ENCODE measurements around the gene WDR11. TPM values are rescaled to one million over a fixed set of nuclear protein-coding genes. Genes with fewer than 3 reads are reported as not detected.

The WDR11 gene
- total and polyA plus RNA-seq, 9 of the 15 experiments (the other 6 are each of a cell fraction or from before 2014, with no cell fraction given): 12.4 to 50.7 (median 23.6) TPM

DNA sequence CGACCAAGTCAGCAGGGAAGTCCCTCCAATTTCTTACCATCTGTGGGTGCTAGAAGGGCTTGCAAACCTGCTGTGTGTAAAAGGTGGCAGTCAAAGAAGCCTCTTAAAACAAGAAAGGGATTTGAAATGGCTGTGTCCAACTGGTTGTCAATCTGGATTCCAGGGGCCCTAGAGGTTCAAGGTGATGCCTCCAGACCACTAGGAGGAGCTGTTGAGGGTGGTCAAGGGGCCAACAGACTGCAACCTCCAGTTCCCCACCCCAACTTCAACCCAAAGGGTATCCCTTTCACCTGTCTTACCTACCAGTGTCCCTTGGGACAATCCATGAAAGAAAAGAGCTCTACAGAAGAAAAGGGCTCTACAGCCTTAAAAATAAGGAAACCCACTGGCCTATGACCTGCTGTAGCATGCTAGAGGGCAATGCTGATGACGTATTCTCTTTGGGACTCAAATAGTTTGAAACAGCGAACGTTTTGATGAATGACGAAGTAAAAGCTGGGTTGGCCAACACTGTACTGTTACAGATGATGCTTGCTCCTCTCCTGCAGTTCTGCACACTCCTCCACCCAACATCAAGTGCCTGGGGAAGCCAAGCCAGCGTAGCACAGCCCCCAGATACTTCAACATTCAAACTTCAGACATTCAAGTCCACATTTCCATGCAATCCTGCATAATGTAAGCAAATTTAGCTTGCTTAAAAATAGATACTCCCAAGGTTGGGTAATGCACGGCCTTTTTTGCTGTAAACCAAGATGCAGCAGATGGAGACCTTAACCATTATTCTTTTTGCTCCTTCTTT, 45.9 kb upstream of the WDR11 start:
- no peak overlapping the region for H3K4me2 ChIP-seq (ENCODE audit: insufficient read depth, low read length)
- no peak overlapping the region for H3K27ac ChIP-seq (ENCODE audit: extremely low read depth, low read depth, low read length)
- H3K4me3 ChIP-seq: no peak overlapping the region
- ChIA-PET CTCF (ENCODE audit: low intra/inter-chr PET ratio) (no interaction called here), POLR2A (no interaction called here)
- H3K9me1 ChIP-seq (ENCODE audit: control insufficient read depth, insufficient read depth, low read length): no peaks in the 10 kb centered on the region
- 0% methylated on average over 7 of the region's 7 CpGs for WGBS (ENCODE audit: insufficient coverage, low coverage, missing lambda C conversion rate)
- TF ChIP-seq HIVEP1 (CRISPR knock-in tag; IDR thresholded peaks at IDR 0.05) (no peak), SIN3B (IDR thresholded peaks at IDR 0.05; ENCODE audit: low read depth) (no peak)
- TF ChIP-seq, protein P1, sequence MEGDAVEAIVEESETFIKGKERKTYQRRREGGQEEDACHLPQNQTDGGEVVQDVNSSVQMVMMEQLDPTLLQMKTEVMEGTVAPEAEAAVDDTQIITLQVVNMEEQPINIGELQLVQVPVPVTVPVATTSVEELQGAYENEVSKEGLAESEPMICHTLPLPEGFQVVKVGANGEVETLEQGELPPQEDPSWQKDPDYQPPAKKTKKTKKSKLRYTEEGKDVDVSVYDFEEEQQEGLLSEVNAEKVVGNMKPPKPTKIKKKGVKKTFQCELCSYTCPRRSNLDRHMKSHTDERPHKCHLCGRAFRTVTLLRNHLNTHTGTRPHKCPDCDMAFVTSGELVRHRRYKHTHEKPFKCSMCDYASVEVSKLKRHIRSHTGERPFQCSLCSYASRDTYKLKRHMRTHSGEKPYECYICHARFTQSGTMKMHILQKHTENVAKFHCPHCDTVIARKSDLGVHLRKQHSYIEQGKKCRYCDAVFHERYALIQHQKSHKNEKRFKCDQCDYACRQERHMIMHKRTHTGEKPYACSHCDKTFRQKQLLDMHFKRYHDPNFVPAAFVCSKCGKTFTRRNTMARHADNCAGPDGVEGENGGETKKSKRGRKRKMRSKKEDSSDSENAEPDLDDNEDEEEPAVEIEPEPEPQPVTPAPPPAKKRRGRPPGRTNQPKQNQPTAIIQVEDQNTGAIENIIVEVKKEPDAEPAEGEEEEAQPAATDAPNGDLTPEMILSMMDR (IDR thresholded peaks at IDR 0.05 in 2 of 3, conservative IDR thresholded peaks at IDR 0.05 in 1 of 3; ENCODE audit: insufficient read depth in 2 of 3, low read depth in 1 of 3, low read length in 3 of 3): peak in 1 of 3 experiments; percentile 11; a peak in 1 of 6 replicates
- TF ChIP-seq, protein P2, sequence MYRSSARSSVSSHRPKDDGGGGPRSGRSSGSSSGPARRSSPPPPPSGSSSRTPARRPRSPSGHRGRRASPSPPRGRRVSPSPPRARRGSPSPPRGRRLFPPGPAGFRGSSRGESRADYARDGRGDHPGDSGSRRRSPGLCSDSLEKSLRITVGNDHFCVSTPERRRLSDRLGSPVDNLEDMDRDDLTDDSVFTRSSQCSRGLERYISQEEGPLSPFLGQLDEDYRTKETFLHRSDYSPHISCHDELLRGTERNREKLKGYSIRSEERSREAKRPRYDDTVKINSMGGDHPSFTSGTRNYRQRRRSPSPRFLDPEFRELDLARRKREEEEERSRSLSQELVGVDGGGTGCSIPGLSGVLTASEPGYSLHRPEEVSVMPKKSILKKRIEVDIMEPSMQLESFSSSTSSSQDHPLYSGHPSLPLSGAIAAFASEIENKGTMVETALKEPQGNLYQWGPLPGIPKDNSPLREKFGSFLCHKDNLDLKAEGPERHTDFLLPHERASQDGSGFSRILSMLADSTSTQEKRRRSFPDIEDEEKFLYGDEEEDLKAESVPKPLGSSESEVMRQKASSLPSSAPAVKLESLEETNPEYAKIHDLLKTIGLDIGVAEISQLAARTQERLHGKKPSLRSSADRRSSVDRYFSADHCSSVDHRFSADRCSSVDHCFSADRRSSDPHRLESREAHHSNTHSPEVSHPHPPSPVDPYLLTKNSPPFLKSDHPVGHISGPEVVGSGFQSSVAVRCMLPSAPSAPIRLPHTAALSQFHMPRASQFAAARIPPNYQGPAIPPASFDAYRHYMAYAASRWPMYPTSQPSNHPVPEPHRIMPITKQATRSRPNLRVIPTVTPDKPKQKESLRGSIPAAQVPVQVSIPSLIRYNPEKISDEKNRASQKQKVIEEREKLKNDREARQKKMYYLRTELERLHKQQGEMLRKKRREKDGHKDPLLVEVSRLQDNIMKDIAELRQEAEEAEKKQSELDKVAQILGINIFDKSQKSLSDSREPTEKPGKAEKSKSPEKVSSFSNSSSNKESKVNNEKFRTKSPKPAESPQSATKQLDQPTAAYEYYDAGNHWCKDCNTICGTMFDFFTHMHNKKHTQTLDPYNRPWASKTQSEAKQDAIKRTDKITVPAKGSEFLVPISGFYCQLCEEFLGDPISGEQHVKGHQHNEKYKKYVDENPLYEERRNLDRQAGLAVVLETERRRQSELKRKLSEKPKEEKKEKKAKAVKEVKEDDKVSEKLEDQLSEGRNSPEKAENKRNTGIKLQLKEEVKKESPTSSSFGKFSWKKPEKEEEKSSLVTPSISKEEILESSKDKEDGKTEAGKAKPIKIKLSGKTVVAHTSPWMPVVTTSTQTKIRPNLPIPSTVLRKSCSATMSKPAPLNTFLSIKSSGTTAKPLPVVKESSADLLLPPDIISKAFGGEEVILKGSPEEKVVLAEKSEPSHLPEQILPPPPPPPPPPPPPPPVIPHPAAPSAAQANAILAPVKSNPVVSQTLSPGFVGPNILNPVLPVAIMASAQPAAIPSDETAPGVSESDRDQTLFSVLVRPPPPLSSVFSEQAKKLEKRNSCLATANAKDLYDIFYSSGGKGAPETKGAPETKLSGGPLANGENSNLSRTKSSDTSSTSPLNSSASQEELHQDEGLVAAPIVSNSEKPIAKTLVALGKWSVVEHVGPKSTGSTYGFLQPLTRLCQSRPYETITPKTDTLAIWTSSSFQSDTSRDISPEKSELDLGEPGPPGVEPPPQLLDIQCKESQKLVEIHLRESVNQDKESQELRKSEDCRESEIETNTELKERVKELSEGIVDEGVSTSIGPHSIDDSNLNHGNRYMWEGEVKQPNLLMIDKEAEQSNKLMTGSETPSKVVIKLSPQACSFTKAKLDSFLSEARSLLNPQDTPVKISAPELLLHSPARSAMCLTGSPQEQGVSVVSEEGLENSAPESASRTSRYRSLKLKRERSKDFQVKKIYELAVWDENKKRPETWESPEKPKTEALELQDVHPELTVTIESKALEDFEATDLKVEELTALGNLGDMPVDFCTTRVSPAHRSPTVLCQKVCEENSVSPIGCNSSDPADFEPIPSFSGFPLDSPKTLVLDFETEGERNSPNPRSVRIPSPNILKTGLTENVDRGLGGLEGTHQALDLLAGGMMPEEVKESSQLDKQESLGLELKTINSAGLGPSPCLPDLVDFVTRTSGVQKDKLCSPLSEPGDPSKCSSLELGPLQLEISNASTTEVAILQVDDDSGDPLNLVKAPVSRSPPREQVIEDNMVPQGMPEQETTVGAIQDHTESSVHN (IDR thresholded peaks at IDR 0.05; ENCODE audit: borderline replicate concordance in 1 of 2, low read depth in 1 of 2): no peak
- no peak overlapping the region for H3K9ac ChIP-seq (ENCODE audit: insufficient read depth in 1 of 2, low read depth in 2 of 2, low read length in 2 of 2)
- in situ Hi-C loops (cut with MboI) (no loop called here), intact Hi-C loops (cut with micrococcal nuclease) (no loop called here)
- BruUV-seq (replicated peaks): no TSS peak
- no peaks in the 10 kb centered on the region for H3K9me3 ChIP-seq (replicated peaks; ENCODE audit: control insufficient read depth, insufficient read depth, low read depth, low read length)
- H4K20me1 ChIP-seq (replicated peaks; ENCODE audit: control insufficient read depth, insufficient read depth, low read length): no peaks in the 10 kb centered on the region
- no peaks in the 10 kb centered on the region for H3K4me1 ChIP-seq (replicated peaks in 1 of 2; ENCODE audit: control insufficient read depth in 2 of 2, insufficient read depth in 2 of 2, low read length in 2 of 2)
- FAIRE-seq: no peak
- DNase-seq (ENCODE audit: extremely low read depth in 1 of 4, low spot score in 3 of 4): no peak
- H3K36me3 ChIP-seq (ENCODE audit: control insufficient read depth, insufficient read depth, low read length): no peaks in the 10 kb centered on the region
- no peak overlapping the region for H2AFZ ChIP-seq (ENCODE audit: low read depth, low read length)
- no peaks in the 10 kb centered on the region for H3K79me2 ChIP-seq (ENCODE audit: control insufficient read depth, insufficient read depth, low read length)
- no peak for ATAC-seq
- H3K27me3 ChIP-seq (ENCODE audit: control insufficient read depth in 2 of 2, insufficient read depth in 2 of 2, low read length in 2 of 2): peaks cover 0 to under 1% of the 10 kb centered on the region in 2 experiments; a peak in 1 of 5 replicates

All from K562 (cell line).